T-cell (primary cell): ENCODE measurements around the gene CHST10. TPM values are rescaled to one million over a fixed set of nuclear protein-coding genes. Genes with fewer than 3 reads are reported as not detected.

Experiments used
- ATAC-seq, 4 experiments: fragments of 200-7000 bp in 3 of 4; fragments of 150-1000 bp in 1 of 4; cut with Tn5 transposase; replicated peaks in 1 of 4; 1 replicate in 3 of 4; 2 replicates in 1 of 4; pipeline ENCODE4 v1.10.0; 2021; ENCODE audit warnings: moderate library complexity in 3 of 4, mild to moderate bottlenecking in 2 of 4, moderate number of reproducible peaks in 1 of 4
- CTCF ChIA-PET, 2 donors: fragments of 300-600 bp; sonication (Branson Sonifier 250); formaldehyde crosslinking; loops; one replicate each; lab custom pipeline; 2022; ENCODE audit warnings: antibody characterized with exemption in 2 of 2; lab: Charles Lee
- POLR2A ChIA-PET, 2 donors: fragments of 300-600 bp; sonication (Branson Sonifier 250); formaldehyde crosslinking; loops; one replicate each; lab custom pipeline; 2022; ENCODE audit warnings: antibody characterized with exemption in 2 of 2; lab: Charles Lee
- DNase-seq, 35 experiments: peaks; one replicate each; pipeline versions ENCODE4 v3.0.0 to v3.0.0-alpha.2; 2013 to 2023
- H3K27ac ChIP-seq: one replicate; pipeline ENCODE4 v1.5.1; 2013; ENCODE audit warnings: low read length
- H3K27me3 ChIP-seq, 2 experiments: replicated peaks in 1 of 2; 1 replicate in 1 of 2; 2 replicates in 1 of 2; pipeline versions ENCODE4 v1.6.1 to v1.7.0; 2013; ENCODE audit warnings: low read length in 1 of 2, mixed read lengths in 1 of 2; ENCODE audit not compliant: control insufficient read depth in 2 of 2, insufficient read depth in 2 of 2; ENCODE audit errors: extremely low read depth in 1 of 2
- H3K36me3 ChIP-seq, 2 donors: 1 replicate in 1 of 2; 2 replicates in 1 of 2; pipeline versions ENCODE4 v1.6.1 to v1.7.0; 2013; ENCODE audit warnings: low read length in 1 of 2; ENCODE audit not compliant: control insufficient read depth in 2 of 2, insufficient read depth in 1 of 2; ENCODE audit errors: extremely low read depth in 1 of 2
- H3K4me1 ChIP-seq, 2 experiments: 1 replicate in 1 of 2; 2 replicates in 1 of 2; pipeline versions ENCODE4 v1.6.1 to v1.7.0; 2013; ENCODE audit warnings: low read length in 2 of 2, mixed read lengths in 1 of 2; ENCODE audit not compliant: insufficient read depth in 2 of 2, control insufficient read depth in 1 of 2; ENCODE audit errors: extremely low read depth in 1 of 2
- H3K4me3 ChIP-seq, 2 donors: 1 replicate in 1 of 2; 2 replicates in 1 of 2; pipeline versions ENCODE4 v1.5.1 to v1.7.0; 2013; ENCODE audit warnings: mild to moderate bottlenecking in 2 of 2, low read length in 1 of 2, moderate library complexity in 1 of 2; ENCODE audit not compliant: control insufficient read depth in 1 of 2; ENCODE audit errors: extremely low read depth in 1 of 2
- H3K9me3 ChIP-seq: 2 replicates; pipeline ENCODE4 v1.7.0; 2013
- H3K27ac Mint-ChIP-seq, 2 donors: one replicate each; pipeline ENCODE4 v1.8.0; 2020 to 2021; ENCODE audit warnings: mild to moderate bottlenecking in 2 of 2, mixed read lengths in 2 of 2
- H3K27me3 Mint-ChIP-seq, 2 donors: one replicate each; pipeline ENCODE4 v1.8.0; 2021 to 2022; ENCODE audit warnings: mixed read lengths in 2 of 2
- H3K36me3 Mint-ChIP-seq: one replicate; pipeline ENCODE4 v1.8.0; 2021; ENCODE audit warnings: mixed read lengths
- H3K4me1 Mint-ChIP-seq, 3 donors: one replicate each; pipeline ENCODE4 v1.8.0; 2020 to 2022; ENCODE audit warnings: mixed read lengths in 3 of 3, mild to moderate bottlenecking in 1 of 3
- H3K4me3 Mint-ChIP-seq, 3 donors: one replicate each; pipeline ENCODE4 v1.8.0; 2020 to 2022; ENCODE audit warnings: mild to moderate bottlenecking in 3 of 3, mixed read lengths in 3 of 3, moderate library complexity in 3 of 3
- H3K9me3 Mint-ChIP-seq, 3 donors: one replicate each; pipeline ENCODE4 v1.8.0; 2020 to 2022; ENCODE audit warnings: mixed read lengths in 3 of 3
- WGBS: methylation state at CpG from one replicate; pipeline ENCODE4 v1.1.5; 2013; ENCODE audit warnings: missing lambda C conversion rate; ENCODE audit not compliant: insufficient coverage; 5-methylcytosine and 5-hydroxymethylcytosine counted together
- total RNA-seq, 35 experiments: library from RNA in 6 of 35; stranded (reverse) in 6 of 35; fragments of 120-200 nt in 1 of 35; gene quantifications; one replicate each; pipeline versions ENCODE4 v1.2.1 to v1.2.4 and lab custom pipeline; 2013 to 2026

The CHST10 gene
- total RNA-seq, 5 donors from 2014 or later (not counting 1 experiment from before 2014, with no cell fraction given), result 3.4 to 5.8 (median 4.1) TPM

GRCh38 chr2:100411841-100412292, 5.6 kb downstream of the CHST10 start:
- H3K36me3 ChIP-seq, result no peaks in the 10 kb centered on the region
- ATAC-seq (no peak), DNase-seq (no peak)
- POLR2A ChIA-PET, result no interaction called here
- no peak overlapping the region for H3K4me3 ChIP-seq
- H3K4me1 Mint-ChIP-seq, result peaks cover 14 to 19% (median 15%) of the 10 kb centered on the region in 3 donors
- H3K27ac Mint-ChIP-seq, result no peak overlapping the region
- no peak overlapping the region for H3K27ac ChIP-seq
- peaks cover 0 to 6% of the 10 kb centered on the region in 2 experiments for H3K4me1 ChIP-seq
- CTCF ChIA-PET, result no interaction called here
- H3K4me3 Mint-ChIP-seq, result no peak overlapping the region
- WGBS, result 94% methylated on average over 3 of the region's 5 CpGs
- peaks cover 0 to 3% of the 10 kb centered on the region in 2 donors for H3K27me3 Mint-ChIP-seq
- H3K9me3 ChIP-seq, result no peaks in the 10 kb centered on the region
- no peaks in the 10 kb centered on the region for H3K27me3 ChIP-seq
- no peaks in the 10 kb centered on the region for H3K9me3 Mint-ChIP-seq
- peaks cover 3% of the 10 kb centered on the region for H3K36me3 Mint-ChIP-seq

GRCh38 chr2:100409975-100410647, 7.4 kb downstream of the CHST10 start:
- 91% methylated on average over 7 of the region's 8 CpGs for WGBS
- H3K27me3 Mint-ChIP-seq, result no peaks in the 10 kb centered on the region

GRCh38 chr2:100409461-100409860, 8.0 kb downstream of the CHST10 start:
- WGBS, result 80% methylated on average over 1 of the region's 5 CpGs
- no peaks in the 10 kb centered on the region for H3K27me3 ChIP-seq
- no peak for DNase-seq
- ChIA-PET CTCF (no interaction called here), POLR2A (no interaction called here)
- no peak overlapping the region for H3K4me3 ChIP-seq
- no peaks in the 10 kb centered on the region for H3K9me3 Mint-ChIP-seq
- H3K27me3 Mint-ChIP-seq, result no peaks in the 10 kb centered on the region
- no peak for ATAC-seq
- H3K27ac Mint-ChIP-seq, result no peak overlapping the region
- no peaks in the 10 kb centered on the region for H3K4me1 ChIP-seq
- H3K4me1 Mint-ChIP-seq, result peaks cover 0 to 8% (median 0%) of the 10 kb centered on the region in 3 donors
- H3K4me3 Mint-ChIP-seq, result no peak overlapping the region
- H3K36me3 Mint-ChIP-seq, result peaks cover 4% of the 10 kb centered on the region
- no peak overlapping the region for H3K27ac ChIP-seq
- H3K9me3 ChIP-seq, result no peaks in the 10 kb centered on the region
- H3K36me3 ChIP-seq, result no peaks in the 10 kb centered on the region

More at GRCh38 chr2:100409975-100410647, 7.4 kb downstream of the CHST10 start:
- Histone ChIP-seq H3K9me3 (no peaks in the 10 kb centered on the region), H3K27ac (no peak overlapping the region), H3K4me1 (no peaks in the 10 kb centered on the region), H3K4me3 (no peak overlapping the region), H3K36me3 (no peaks in the 10 kb centered on the region), H3K27me3 (no peaks in the 10 kb centered on the region)
- H3K36me3 Mint-ChIP-seq, result peaks cover 3% of the 10 kb centered on the region
- ChIA-PET POLR2A (no interaction called here), CTCF (no interaction called here)
- ATAC-seq (no peak), DNase-seq (no peak)
- H3K4me3 Mint-ChIP-seq, result no peak overlapping the region
- H3K9me3 Mint-ChIP-seq, result no peaks in the 10 kb centered on the region
- peaks cover 0 to 8% (median 0%) of the 10 kb centered on the region in 3 donors for H3K4me1 Mint-ChIP-seq
- H3K27ac Mint-ChIP-seq, result no peak overlapping the region

- H3K36me3 Mint-ChIP-seq, result peaks cover 6% of the 10 kb centered on the region
- no peaks in the 10 kb centered on the region for H3K27me3 ChIP-seq
- no peaks in the 10 kb centered on the region for H3K36me3 ChIP-seq
- H3K4me3 ChIP-seq, result no peak overlapping the region
- CTCF ChIA-PET, result interaction anchor here in 1 of 2 donors (0.7 kb wide), 1 partner anchor 31 kb away, joined by 9 read pairs; no protein-coding TSS in a partner anchor
- 75% methylated on average over 1 of the region's 8 CpGs for WGBS
- no peaks in the 10 kb centered on the region for H3K9me3 ChIP-seq
- H3K9me3 Mint-ChIP-seq, result no peaks in the 10 kb centered on the region
- peaks cover 0 to 8% (median 0%) of the 10 kb centered on the region in 3 donors for H3K4me1 Mint-ChIP-seq
- H3K27me3 Mint-ChIP-seq, result no peaks in the 10 kb centered on the region
- H3K4me1 ChIP-seq, result no peaks in the 10 kb centered on the region
- no peak overlapping the region for H3K27ac ChIP-seq
- H3K27ac Mint-ChIP-seq, result no peak overlapping the region
- no peak for ATAC-seq
- POLR2A ChIA-PET, result no interaction called here
- no peak for DNase-seq
- no peak overlapping the region for H3K4me3 Mint-ChIP-seq
These were observed 8.5 kb downstream of the CHST10 start for GRCh38 chr2:100408941-100409340.

- Histone ChIP-seq H3K36me3 (no peaks in the 10 kb centered on the region), H3K27ac (no peak overlapping the region), H3K4me3 (no peak overlapping the region), H3K4me1 (no peaks in the 10 kb centered on the region), H3K27me3 (no peaks in the 10 kb centered on the region), H3K9me3 (no peaks in the 10 kb centered on the region)
- Mint-ChIP-seq H3K27ac (no peak overlapping the region), H3K27me3 (no peaks in the 10 kb centered on the region), H3K4me3 (no peak overlapping the region), H3K9me3 (no peaks in the 10 kb centered on the region), H3K4me1 (peaks cover 0 to 8% (median 0%) of the 10 kb centered on the region in 3 donors), H3K36me3 (peaks cover 3% of the 10 kb centered on the region)
- 100% methylated on average over 2 of the region's 2 CpGs for WGBS
- ATAC-seq, result no peak
- DNase-seq, result no peak
- ChIA-PET POLR2A (no interaction called here), CTCF (interaction anchor here in 1 of 2 donors (0.7 kb wide), 1 partner anchor 30 kb away, joined by 9 read pairs; no protein-coding TSS in a partner anchor)
These were observed 9.4 kb downstream of the CHST10 start for GRCh38 chr2:100408104-100408503.

- ATAC-seq, result no peak
- Histone ChIP-seq H3K27ac (no peak overlapping the region), H3K4me1 (no peaks in the 10 kb centered on the region), H3K27me3 (no peaks in the 10 kb centered on the region), H3K4me3 (no peak overlapping the region), H3K36me3 (no peaks in the 10 kb centered on the region), H3K9me3 (no peaks in the 10 kb centered on the region)
- Mint-ChIP-seq H3K4me1 (peaks cover 0 to 8% (median 0%) of the 10 kb centered on the region in 3 donors), H3K27me3 (no peaks in the 10 kb centered on the region), H3K27ac (no peak overlapping the region), H3K36me3 (peaks cover 3% of the 10 kb centered on the region), H3K9me3 (no peaks in the 10 kb centered on the region), H3K4me3 (no peak overlapping the region)
- 95% methylated on average over 4 of the region's 6 CpGs for WGBS
- ChIA-PET POLR2A (no interaction called here), CTCF (interaction anchor here in 1 of 2 donors (0.6 kb wide), 1 partner anchor 144 kb away, joined by 3 read pairs; no protein-coding TSS in a partner anchor)
- DNase-seq, result no peak
These were observed 9.9 kb downstream of the CHST10 start for GRCh38 chr2:100407563-100407962.
